Activated T-helper 2 cell treated with anti-CD3 and anti-CD28 coated beads, Interferon-gamma antibody, Interleukin-2, Interleukin-4, amounts not matched to agents 10 μg/mL and 5 μg/mL and 100 μg/mL, durations not matched to agents 14 hours and 24 hours and 36 hours (primary cell): ENCODE data around the gene SMYD1. TPM values are rescaled to one million over a fixed set of nuclear protein-coding genes. Genes with fewer than 3 reads are reported as not detected.
"Not testable (repeated sequence)": the region's sequence is repeated elsewhere in the genome, so short reads cannot be mapped to it uniquely, and the experiment has no call there.

Experiments used
- DNase-seq: peaks from one replicate; pipeline ENCODE4 v3.0.0; 2021; ENCODE audit warnings: low spot score
- H3K27ac Mint-ChIP-seq: one replicate; pipeline ENCODE4 v1.8.0; 2021; ENCODE audit warnings: mixed read lengths
- H3K27me3 Mint-ChIP-seq: one replicate; pipeline ENCODE4 v1.8.0; 2021; ENCODE audit warnings: low read depth, mixed read lengths
- H3K36me3 Mint-ChIP-seq: one replicate; pipeline ENCODE4 v1.8.0; 2021; ENCODE audit warnings: low read depth, mixed read lengths
- H3K4me1 Mint-ChIP-seq: one replicate; pipeline ENCODE4 v1.8.0; 2021; ENCODE audit warnings: low read depth, mixed read lengths
- H3K4me3 Mint-ChIP-seq: one replicate; pipeline ENCODE4 v1.8.0; 2021; ENCODE audit warnings: low read depth, mild to moderate bottlenecking, moderate library complexity, mixed read lengths
- H3K9me3 Mint-ChIP-seq: one replicate; pipeline ENCODE4 v1.8.0; 2021; ENCODE audit warnings: mixed read lengths
- intact Hi-C: fragments of 100-400 bp; cut with micrococcal nuclease; formaldehyde crosslinking; loops from one replicate; pipeline ENCODE4 v1.15.1; 2023
- total RNA-seq: library from RNA; stranded (reverse); gene quantifications from 2 replicates; pipeline ENCODE4 v1.2.3, GENCODE V29; 2022

SMYD1 gene
- not detected in 2 replicates for total RNA-seq

GRCh38 chr2:88067598-88067997, at the start of gene SMYD1:
SMYD1 (plus strand) TSS chr2:88067825; CDS start chr2:88067865, 40 bp downstream.
- Mint-ChIP-seq H3K36me3 (no peaks in the 10 kb centered on the region), H3K9me3 (no peaks in the 10 kb centered on the region), H3K27ac (no peak within 1 kb of the TSS), H3K27me3 (no peaks in the 10 kb centered on the region), H3K4me1 (no peaks in the 10 kb centered on the region), H3K4me3 (no peak within 1 kb of the TSS)
- no peak for DNase-seq
- intact Hi-C loops, result no loop called here

- not testable (repeated sequence) for H3K27ac Mint-ChIP-seq, DNase-seq
These were observed 49.4 kb upstream of the SMYD1 start for GRCh38 chr2:88018077-88018805.

GRCh38 chr2:88018909-88019308, 48.7 kb upstream of the SMYD1 start:
- Mint-ChIP-seq H3K27me3 (no peaks in the 10 kb centered on the region), H3K36me3 (no peaks in the 10 kb centered on the region), H3K9me3 (peaks cover 5% of the 10 kb centered on the region), H3K4me1 (peaks cover 14% of the 10 kb centered on the region), H3K4me3 (no peak overlapping the region), H3K27ac (no peak overlapping the region)
- intact Hi-C loops, result no loop called here
- no peak for DNase-seq

More at GRCh38 chr2:88018077-88018805, 49.4 kb upstream of the SMYD1 start:
- H3K9me3 Mint-ChIP-seq, intact Hi-C loops, H3K36me3 Mint-ChIP-seq, H3K27me3 Mint-ChIP-seq: not testable (repeated sequence)
- Mint-ChIP-seq H3K4me3 (peak overlapping the region; percentile 94), H3K4me1 (peaks cover 14% of the 10 kb centered on the region)

GRCh38 chr2:88019985-88020384, 47.6 kb upstream of the SMYD1 start:
- peaks cover 11% of the 10 kb centered on the region for H3K4me1 Mint-ChIP-seq
- no peaks in the 10 kb centered on the region for H3K36me3 Mint-ChIP-seq
- H3K4me3 Mint-ChIP-seq, result no peak overlapping the region
- no peak overlapping the region for H3K27ac Mint-ChIP-seq
- H3K27me3 Mint-ChIP-seq, result no peaks in the 10 kb centered on the region
- H3K9me3 Mint-ChIP-seq, result peaks cover 5% of the 10 kb centered on the region
- DNase-seq, result no peak
- intact Hi-C loops, result no loop called here

- Mint-ChIP-seq H3K27ac (no peak overlapping the region), H3K9me3 (peaks cover 5% of the 10 kb centered on the region), H3K36me3 (peaks cover 22% of the 10 kb centered on the region), H3K27me3 (no peaks in the 10 kb centered on the region), H3K4me3 (no peak overlapping the region), H3K4me1 (peaks cover 3% of the 10 kb centered on the region)
- intact Hi-C loops, result no loop called here
- no peak for DNase-seq
These were observed 45.0 kb upstream of the SMYD1 start for GRCh38 chr2:88022669-88022921.

GRCh38 chr2:88024509-88024908, 43.1 kb upstream of the SMYD1 start:
- Mint-ChIP-seq H3K36me3 (peaks cover 39% of the 10 kb centered on the region), H3K9me3 (no peaks in the 10 kb centered on the region), H3K4me1 (peaks cover 12% of the 10 kb centered on the region), H3K4me3 (no peak overlapping the region), H3K27ac (no peak overlapping the region), H3K27me3 (no peaks in the 10 kb centered on the region)
- intact Hi-C loops, result no loop called here
- DNase-seq, result no peak

- intact Hi-C loops, result loop anchor here (2.0 kb wide), 1 partner anchor 27 kb away; the partner anchor contains the start of gene KRCC1
- Mint-ChIP-seq H3K4me1 (peaks cover 12% of the 10 kb centered on the region), H3K27me3 (no peaks in the 10 kb centered on the region), H3K4me3 (peak overlapping the region; percentile 71), H3K36me3 (peaks cover 53% of the 10 kb centered on the region), H3K27ac (peak overlapping the region; percentile 83), H3K9me3 (no peaks in the 10 kb centered on the region)
- no peak for DNase-seq
These were observed 39.8 kb upstream of the SMYD1 start for GRCh38 chr2:88027697-88028389.

GRCh38 chr2:88028931-88029330, 38.7 kb upstream of the SMYD1 start:
- intact Hi-C loops, result loop anchor here (2.0 kb wide), 1 partner anchor 26 kb away; the partner anchor contains the start of gene KRCC1
- Mint-ChIP-seq H3K27ac (peak overlapping the region; percentile 83), H3K36me3 (peaks cover 63% of the 10 kb centered on the region), H3K4me3 (no peak overlapping the region), H3K9me3 (no peaks in the 10 kb centered on the region), H3K27me3 (no peaks in the 10 kb centered on the region), H3K4me1 (peaks cover 12% of the 10 kb centered on the region)
- DNase-seq, result no peak

- Mint-ChIP-seq H3K4me1 (peaks cover 18% of the 10 kb centered on the region), H3K27me3 (no peaks in the 10 kb centered on the region), H3K27ac (no peak overlapping the region), H3K4me3 (no peak overlapping the region), H3K36me3 (peaks cover 70% of the 10 kb centered on the region), H3K9me3 (peaks cover 6% of the 10 kb centered on the region)
- intact Hi-C loops, result no loop called here
- no peak for DNase-seq
These were observed 35.4 kb upstream of the SMYD1 start for GRCh38 chr2:88032070-88032702.

GRCh38 chr2:88036182-88036581, 31.4 kb upstream of the SMYD1 start:
- H3K27me3 Mint-ChIP-seq, result no peaks in the 10 kb centered on the region
- no peak overlapping the region for H3K4me3 Mint-ChIP-seq
- intact Hi-C loops, result no loop called here
- DNase-seq, result no peak
- peak overlapping the region; percentile 51 for H3K27ac Mint-ChIP-seq
- H3K36me3 Mint-ChIP-seq, result peaks cover 75% of the 10 kb centered on the region
- peaks cover 11% of the 10 kb centered on the region for H3K9me3 Mint-ChIP-seq
- peaks cover 21% of the 10 kb centered on the region for H3K4me1 Mint-ChIP-seq

GRCh38 chr2:88036606-88037005, 31.0 kb upstream of the SMYD1 start:
- intact Hi-C loops, result loop anchor here (1.0 kb wide), 1 partner anchor 19 kb away; no protein-coding TSS in a partner anchor
- H3K27ac Mint-ChIP-seq, result no peak overlapping the region
- H3K36me3 Mint-ChIP-seq, result peaks cover 75% of the 10 kb centered on the region
- H3K9me3 Mint-ChIP-seq, result peaks cover 11% of the 10 kb centered on the region
- no peak overlapping the region for H3K4me3 Mint-ChIP-seq
- H3K4me1 Mint-ChIP-seq, result peaks cover 21% of the 10 kb centered on the region
- DNase-seq, result no peak
- no peaks in the 10 kb centered on the region for H3K27me3 Mint-ChIP-seq

GRCh38 chr2:88038263-88039105, 29.1 kb upstream of the SMYD1 start:
- H3K27me3 Mint-ChIP-seq, result no peaks in the 10 kb centered on the region
- H3K9me3 Mint-ChIP-seq, result peaks cover 11% of the 10 kb centered on the region
- H3K27ac Mint-ChIP-seq, result peak overlapping the region; percentile 71
- H3K4me1 Mint-ChIP-seq, result peaks cover 26% of the 10 kb centered on the region
- no peak for DNase-seq
- no peak overlapping the region for H3K4me3 Mint-ChIP-seq
- intact Hi-C loops, result loop anchor here (2.0 kb wide), 1 partner anchor 16 kb away; the partner anchor contains the start of gene KRCC1
- H3K36me3 Mint-ChIP-seq, result peaks cover 72% of the 10 kb centered on the region
